Transverse colon (tissue), 3 donors: ENCODE data around the gene SLA2.

Source experiments
- CTCF ChIP-seq, 5 experiments: fragments of 200-600 bp in 3 of 5; fragments of 450-650 bp in 2 of 5; sonication (generic) in 3 of 5; IDR thresholded peaks; 1 replicate in 2 of 5; 2 replicates in 3 of 5; pipeline ENCODE4 v1.5.1; 2016 to 2017; ENCODE audit warnings: antibody characterized with exemption in 5 of 5, inconsistent platforms in 3 of 5, mild to moderate bottlenecking in 2 of 5, moderate library complexity in 1 of 5
- POLR2A ChIP-seq: fragments of 450-650 bp; IDR thresholded peaks from one replicate; pipeline ENCODE4 v1.6.1; 2016; ENCODE audit warnings: antibody characterized with exemption, mild to moderate bottlenecking, moderate library complexity

DNA sequence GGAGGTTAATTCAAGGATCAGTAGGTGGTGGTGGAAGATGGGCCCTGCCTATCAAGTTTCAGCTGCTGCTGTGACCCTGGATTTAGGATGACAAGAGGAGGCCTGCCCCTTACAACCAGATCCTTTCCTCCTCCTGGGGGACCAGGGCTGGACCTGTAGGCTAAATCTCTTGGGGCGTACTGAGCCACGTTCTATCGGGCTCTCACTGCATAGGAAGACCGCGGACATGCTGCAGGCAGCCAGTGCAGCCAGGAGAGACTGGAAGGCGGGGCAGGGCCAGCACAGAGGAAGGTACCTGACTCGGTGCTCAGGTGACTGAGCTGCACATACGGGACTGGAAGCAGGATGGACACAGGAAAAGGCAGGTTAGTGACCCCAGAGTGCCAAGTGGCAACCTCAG, 8.5 kb upstream of the SLA2 start:
- no peak for TF ChIP-seq CTCF (IDR thresholded peaks at IDR 0.05)
- no peak for TF ChIP-seq POLR2A
